Measurements from ENCODE around the gene JAM3.
A peak's percentile ranks its signal among the peaks of the same experiment; 100 is the strongest.
"Not testable (repeated sequence)": the region's sequence is repeated elsewhere in the genome, so short reads cannot be mapped to it uniquely, and the experiment has no call there.

Gene JAM3

GRCh38 chr11:134176284-134176683, 107.4 kb downstream of the JAM3 start:
- no peak for TF ChIP-seq CTCF (IDR thresholded peaks at IDR 0.05; ENCODE audit: low read length, missing control alignments)
- H3K4me3 ChIP-seq (replicated peaks; ENCODE audit: low read depth, low read length): no peak overlapping the region
- DNase-seq (ENCODE audit: low read depth): no peak

- H3K4me3 ChIP-seq (replicated peaks; ENCODE audit: low read depth, low read length): no peak overlapping the region
- DNase-seq (ENCODE audit: low read depth): no peak
- TF ChIP-seq CTCF (IDR thresholded peaks at IDR 0.05; ENCODE audit: low read length, missing control alignments): no peak
Measured at GRCh38 chr11:134178032-134178674, 109.3 kb downstream of the JAM3 start.

GRCh38 chr11:134181707-134182106, 112.8 kb downstream of the JAM3 start:
- peak; percentile 4 for DNase-seq (ENCODE audit: low read depth)
- H3K4me3 ChIP-seq (replicated peaks; ENCODE audit: low read depth, low read length): no peak overlapping the region
- no peak for TF ChIP-seq CTCF (IDR thresholded peaks at IDR 0.05; ENCODE audit: low read length, missing control alignments)

GRCh38 chr11:134188092-134188491, 119.2 kb downstream of the JAM3 start:
- H3K4me3 ChIP-seq (replicated peaks; ENCODE audit: low read depth, low read length); DNase-seq (ENCODE audit: low read depth): not testable (repeated sequence)

- H3K4me3 ChIP-seq (replicated peaks; ENCODE audit: low read depth, low read length): no peak overlapping the region
- no peak for DNase-seq (ENCODE audit: low read depth)
- no peak for TF ChIP-seq CTCF (IDR thresholded peaks at IDR 0.05; ENCODE audit: low read length, missing control alignments)
Measured at GRCh38 chr11:134196756-134197155, 127.9 kb downstream of the JAM3 start.

- H3K4me3 ChIP-seq (replicated peaks; ENCODE audit: low read depth, low read length): no peak overlapping the region
- no peak for DNase-seq (ENCODE audit: low read depth)
- TF ChIP-seq CTCF (IDR thresholded peaks at IDR 0.05; ENCODE audit: low read length, missing control alignments): no peak
Measured at GRCh38 chr11:134199531-134199930, 130.7 kb downstream of the JAM3 start.

GRCh38 chr11:134200688-134201087, 131.8 kb downstream of the JAM3 start:
- TF ChIP-seq CTCF (IDR thresholded peaks at IDR 0.05; ENCODE audit: low read length, missing control alignments): no peak

More at GRCh38 chr11:134200688-134201087, 131.8 kb downstream of the JAM3 start:
- DNase-seq (ENCODE audit: low read depth): no peak
- H3K4me3 ChIP-seq (replicated peaks; ENCODE audit: low read depth, low read length): no peak overlapping the region

All from fibroblast of pulmonary artery (primary cell).